AG04450 (cell line): ENCODE data around the gene SLIT3. TPM values are rescaled to one million over a fixed set of nuclear protein-coding genes. Genes with fewer than 3 reads are reported as not detected.

Source experiments
- CTCF ChIA-PET: fragments of 300-600, 350-600 bp; formaldehyde crosslinking; extraction: SDS; loops from one replicate; lab custom pipeline; 2022; ENCODE audit warnings: antibody characterized with exemption, inconsistent platforms; lab: Charles Lee
- POLR2A ChIA-PET: fragments of 350-600 bp; formaldehyde crosslinking; extraction: SDS; loops from one replicate; lab custom pipeline; 2021; ENCODE audit warnings: antibody characterized with exemption, inconsistent platforms; lab: Yijun Ruan, JAX
- DNase-seq: peaks from one replicate; pipeline ENCODE4 v3.0.0-alpha.2; 2011; ENCODE audit warnings: low read depth, low spot score
- H3K27ac ChIP-seq: one replicate; pipeline ENCODE4 v1.5.1; 2012; ENCODE audit warnings: low read depth, low read length, control low read depth
- H3K27me3 ChIP-seq: one replicate; pipeline ENCODE4 v1.6.0; 2012; ENCODE audit warnings: low read length; ENCODE audit not compliant: control insufficient read depth, insufficient read depth
- H3K4me3 ChIP-seq: 2 replicates; pipeline ENCODE4 v1.5.1; 2011; ENCODE audit warnings: mild to moderate bottlenecking, low read depth, low read length, control low read depth
- H3K9me3 ChIP-seq: 2 replicates; pipeline ENCODE4 v1.5.1; 2012; ENCODE audit warnings: low read length; ENCODE audit not compliant: control insufficient read depth, insufficient read depth
- polyA plus RNA-seq: library from polyadenylated mRNA; depleted of rRNA; stranded (reverse); fragments of >200 nt; gene quantifications from 2 replicates; pipeline ENCODE4 v1.2.3, GENCODE V29; 2011
- TF ChIP-seq, protein P1 (sequence below): IDR thresholded peaks from 2 replicates; pipeline ENCODE4 v1.5.1; 2011; ENCODE audit warnings: low read depth, low read length, control low read depth, inconsistent platforms

Gene SLIT3
- polyA plus RNA-seq, 1 experiment: 0.26 TPM

DNA sequence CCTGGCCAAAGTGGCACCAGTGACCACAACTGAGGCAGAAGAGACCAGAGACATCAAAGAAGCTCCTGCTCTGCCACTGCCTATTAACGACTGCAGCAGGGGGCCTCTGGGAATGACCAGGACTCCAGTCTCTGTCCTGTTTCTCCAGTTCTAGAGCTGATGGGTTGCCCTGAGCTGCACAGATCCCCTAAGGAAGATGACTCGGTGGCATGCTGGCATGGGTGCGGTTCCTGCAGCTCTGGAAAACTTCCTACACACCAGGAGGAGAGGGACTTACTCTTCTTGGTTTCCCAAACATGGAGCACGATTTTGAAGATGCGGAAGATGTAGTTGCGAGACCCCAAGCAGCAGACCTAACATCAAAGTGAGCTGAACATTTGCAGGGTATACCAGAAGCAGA is 2.7 kb downstream of the SLIT3 start:
- ChIA-PET POLR2A (no interaction called here), CTCF (no interaction called here)
- TF ChIP-seq, protein P1, sequence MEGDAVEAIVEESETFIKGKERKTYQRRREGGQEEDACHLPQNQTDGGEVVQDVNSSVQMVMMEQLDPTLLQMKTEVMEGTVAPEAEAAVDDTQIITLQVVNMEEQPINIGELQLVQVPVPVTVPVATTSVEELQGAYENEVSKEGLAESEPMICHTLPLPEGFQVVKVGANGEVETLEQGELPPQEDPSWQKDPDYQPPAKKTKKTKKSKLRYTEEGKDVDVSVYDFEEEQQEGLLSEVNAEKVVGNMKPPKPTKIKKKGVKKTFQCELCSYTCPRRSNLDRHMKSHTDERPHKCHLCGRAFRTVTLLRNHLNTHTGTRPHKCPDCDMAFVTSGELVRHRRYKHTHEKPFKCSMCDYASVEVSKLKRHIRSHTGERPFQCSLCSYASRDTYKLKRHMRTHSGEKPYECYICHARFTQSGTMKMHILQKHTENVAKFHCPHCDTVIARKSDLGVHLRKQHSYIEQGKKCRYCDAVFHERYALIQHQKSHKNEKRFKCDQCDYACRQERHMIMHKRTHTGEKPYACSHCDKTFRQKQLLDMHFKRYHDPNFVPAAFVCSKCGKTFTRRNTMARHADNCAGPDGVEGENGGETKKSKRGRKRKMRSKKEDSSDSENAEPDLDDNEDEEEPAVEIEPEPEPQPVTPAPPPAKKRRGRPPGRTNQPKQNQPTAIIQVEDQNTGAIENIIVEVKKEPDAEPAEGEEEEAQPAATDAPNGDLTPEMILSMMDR: no peak
- H3K27ac ChIP-seq: no peak overlapping the region
- H3K4me3 ChIP-seq: no peak overlapping the region
- peaks cover 26% of the 10 kb centered on the region for H3K27me3 ChIP-seq
- DNase-seq: no peak
- H3K9me3 ChIP-seq: no peaks in the 10 kb centered on the region; the same call in 1 of the 2 replicates

DNA sequence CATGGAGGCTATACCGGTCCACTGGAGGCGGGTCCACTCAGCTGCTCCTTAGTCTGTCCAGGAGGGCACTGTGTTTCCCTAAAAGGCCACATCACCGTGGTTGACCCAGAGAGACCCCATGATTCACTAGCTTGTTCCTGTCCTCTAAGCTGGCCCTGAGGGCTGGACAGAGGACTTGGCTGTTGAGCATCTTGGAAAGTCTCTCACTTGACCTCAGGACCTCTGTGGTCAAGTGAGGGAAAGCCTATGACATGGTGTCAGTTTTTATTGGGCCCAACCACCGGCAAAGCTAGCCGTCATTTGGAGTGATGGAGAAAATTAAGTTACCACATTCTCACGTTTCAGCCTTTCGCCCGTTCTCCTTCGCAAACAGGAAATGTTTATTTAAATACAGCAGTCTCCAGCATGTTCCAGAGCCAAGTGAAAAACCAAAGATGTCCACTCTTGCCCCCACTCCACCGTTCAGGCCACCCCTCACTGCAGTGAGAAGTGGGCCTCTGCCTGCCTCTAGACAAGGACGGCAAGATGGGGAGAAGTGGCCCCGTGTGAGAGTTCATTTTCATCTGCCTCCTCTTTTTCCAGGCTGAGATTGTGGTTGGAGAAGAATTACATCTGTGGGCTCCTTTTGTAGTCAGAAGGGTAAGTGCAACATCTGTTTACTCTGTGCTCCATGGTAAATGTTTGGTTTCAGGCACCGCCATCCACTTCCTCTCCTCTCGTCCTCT is 4.4 kb downstream of the SLIT3 start:
- peaks cover 22% of the 10 kb centered on the region for H3K27me3 ChIP-seq
- POLR2A ChIA-PET: no interaction called here
- H3K4me3 ChIP-seq: no peak overlapping the region
- CTCF ChIA-PET: no interaction called here
- no peak overlapping the region for H3K27ac ChIP-seq
- TF ChIP-seq, protein P1: no peak
- H3K9me3 ChIP-seq: no peaks in the 10 kb centered on the region; the same call in 1 of the 2 replicates
- no peak for DNase-seq

DNA sequence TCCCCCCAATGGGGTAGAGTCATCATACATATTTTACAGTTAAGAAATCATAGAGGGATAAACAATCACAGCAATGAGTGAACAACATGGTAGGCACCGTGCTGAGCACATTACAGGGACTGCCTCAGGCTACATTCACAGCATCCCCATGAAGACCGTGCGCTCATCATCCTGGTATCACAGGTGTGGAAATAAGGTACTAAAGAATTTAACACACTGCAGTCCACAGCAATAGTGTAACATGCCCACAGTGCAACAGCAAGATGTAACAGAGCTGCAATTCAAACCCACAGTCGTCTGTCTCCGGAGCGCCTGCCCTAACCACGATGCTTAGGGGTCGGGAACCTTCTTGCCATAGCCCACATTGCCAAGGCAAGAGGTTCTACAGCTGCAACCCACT is 5.6 kb downstream of the SLIT3 start:
- H3K4me3 ChIP-seq: no peak overlapping the region
- H3K27me3 ChIP-seq: peaks cover 20% of the 10 kb centered on the region
- no peak overlapping the region for H3K27ac ChIP-seq
- H3K9me3 ChIP-seq: no peaks in the 10 kb centered on the region; the same call in 1 of the 2 replicates
- TF ChIP-seq, protein P1: no peak
- CTCF ChIA-PET: no interaction called here
- DNase-seq: no peak
- POLR2A ChIA-PET: no interaction called here

DNA sequence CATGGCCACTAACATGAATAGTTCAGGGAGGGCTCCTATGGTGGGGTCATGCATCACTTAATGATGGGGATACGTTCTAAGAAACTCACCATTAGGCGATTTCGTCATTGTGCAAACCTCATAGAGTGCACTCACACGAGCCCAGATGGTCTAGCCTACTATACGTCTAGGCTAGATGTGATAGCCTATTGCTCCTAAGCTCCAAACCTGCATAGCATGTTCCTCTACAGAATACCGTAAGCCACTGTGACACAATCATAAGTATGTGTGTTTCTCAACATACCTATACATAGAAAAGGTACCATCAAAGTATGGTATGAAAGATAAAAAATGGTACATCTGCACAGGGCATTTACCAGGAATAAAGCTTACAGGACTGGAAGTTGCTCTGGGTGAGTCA is 6.3 kb downstream of the SLIT3 start:
- no peak for DNase-seq
- TF ChIP-seq, protein P1: no peak
- Histone ChIP-seq H3K27ac (no peak overlapping the region), H3K9me3 (no peaks in the 10 kb centered on the region), H3K4me3 (no peak overlapping the region), H3K27me3 (peaks cover 13% of the 10 kb centered on the region)
- ChIA-PET POLR2A (no interaction called here), CTCF (no interaction called here)

DNA sequence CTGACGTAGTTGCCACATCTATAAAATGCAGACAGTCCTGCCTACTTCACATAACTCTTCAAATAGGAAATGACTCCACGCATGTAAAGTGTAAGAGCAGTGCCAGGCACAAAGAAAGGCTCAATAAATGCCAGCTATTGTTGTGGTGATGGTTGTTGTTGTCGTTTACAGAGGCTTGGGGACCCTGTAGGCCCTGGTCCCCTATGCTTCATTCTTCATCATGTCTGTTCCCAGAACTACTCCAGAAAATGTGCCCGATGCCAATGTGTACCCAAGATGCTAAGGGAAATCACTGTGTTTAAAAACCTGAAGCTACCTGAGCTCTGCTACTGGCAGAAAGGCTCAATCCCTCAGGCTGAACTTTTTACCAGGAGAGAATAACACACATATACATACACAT is 9.1 kb downstream of the SLIT3 start:
- DNase-seq: no peak
- TF ChIP-seq, protein P1: no peak
- peaks cover 2% of the 10 kb centered on the region for H3K27me3 ChIP-seq
- POLR2A ChIA-PET: no interaction called here
- no peak overlapping the region for H3K27ac ChIP-seq
- no peak overlapping the region for H3K4me3 ChIP-seq
- CTCF ChIA-PET: interaction anchor here (1.6 kb wide), 1 partner anchor 11 kb away, joined by 7 read pairs; no protein-coding TSS in a partner anchor
- H3K9me3 ChIP-seq: no peaks in the 10 kb centered on the region
